Lower leg skin (tissue), 4 donors: ENCODE results near the gene CASP4. TPM values are rescaled to one million over a fixed set of nuclear protein-coding genes. Genes with fewer than 3 reads are reported as not detected.

Experiments used
- DNase-seq, 2 donors: peaks; one replicate each; pipeline ENCODE4 v3.0.0-alpha.2; 2019; ENCODE audit warnings: low spot score in 2 of 2
- H3K4me3 ChIP-seq: fragments of 200-600 bp; sonication (generic); 2 replicates; pipeline ENCODE4 v1.5.1; 2017; ENCODE audit warnings: mild to moderate bottlenecking, low read depth; ENCODE audit not compliant: poor library complexity, severe bottlenecking
- CTCF ChIP-seq, 3 donors: fragments of 450-650 bp; IDR thresholded peaks; one replicate each; pipeline ENCODE4 v1.5.1; 2016; ENCODE audit warnings: antibody characterized with exemption in 3 of 3, mild to moderate bottlenecking in 3 of 3, moderate library complexity in 2 of 3
- POLR2A ChIP-seq, 2 donors: fragments of 450-650 bp; IDR thresholded peaks; one replicate each; pipeline ENCODE4 v1.6.1; 2016 to 2017; ENCODE audit warnings: antibody characterized with exemption in 2 of 2, mild to moderate bottlenecking in 1 of 2, moderate library complexity in 1 of 2
- WGBS, 2 donors: methylation state at CpG; one replicate each; pipeline ENCODE4 v1.1.5; 2018; 5-methylcytosine and 5-hydroxymethylcytosine counted together
- intact Hi-C: fragments of 100-400 bp; cut with DNase I; formaldehyde crosslinking; loops from one replicate; pipeline ENCODE4 v1.15.0; 2023; ENCODE audit warnings: low total_unique reads
- total RNA-seq, 4 donors: library from RNA; depleted of rRNA; stranded (reverse); fragments of >200 nt; gene quantifications; one replicate each; pipeline ENCODE4 v1.1.0, GENCODE V29; 2016

Gene CASP4
- total RNA-seq, 4 donors from 2014 or later, result 86.3 to 124 (median 110) TPM

DNA sequence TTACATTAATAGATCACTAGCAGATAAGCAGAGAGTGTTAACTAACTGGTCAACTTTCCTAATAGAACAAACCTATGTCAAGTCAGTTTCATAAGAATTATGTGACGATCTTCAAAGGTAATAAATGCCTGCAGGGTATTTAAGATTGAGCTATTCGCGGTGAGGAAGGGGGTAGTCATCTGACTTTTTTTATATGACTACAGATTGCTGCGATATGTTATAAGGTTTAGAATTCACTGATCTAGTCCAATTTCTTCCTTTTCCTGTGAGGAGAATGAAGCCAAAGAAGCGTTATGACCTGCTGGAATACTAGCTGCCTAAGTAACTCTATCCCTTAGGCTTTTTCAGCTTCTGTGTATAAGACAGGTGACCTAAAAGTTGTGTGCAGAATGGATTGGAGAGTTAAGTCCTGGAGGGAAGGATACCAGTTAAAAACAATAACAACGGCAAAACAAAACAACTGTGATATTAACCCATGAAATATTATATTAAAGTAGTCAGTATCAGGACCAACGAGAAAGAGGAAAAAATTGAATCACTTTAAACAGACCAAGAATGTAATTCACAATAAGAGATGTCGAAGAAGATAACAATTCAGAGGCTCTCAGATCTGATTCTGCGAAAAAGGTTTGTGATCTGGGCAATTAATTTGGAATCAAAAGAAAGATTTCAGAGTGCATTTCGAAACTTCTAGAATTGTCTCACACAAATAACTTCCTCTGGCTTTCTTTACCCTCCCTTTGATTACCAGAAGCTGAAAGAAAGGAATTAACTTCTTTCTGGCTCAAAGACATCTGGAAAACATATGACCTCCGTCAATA is 630 bp downstream of the CASP4 start:
- peak overlapping the region; percentile 28 for H3K4me3 ChIP-seq
- DNase-seq, result no peak
- TF ChIP-seq POLR2A (IDR thresholded peaks at IDR 0.05) (no peak), CTCF (IDR thresholded peaks at IDR 0.05) (no peak)
- WGBS, 2 donors, result 1 to 2% methylated on average over 11 of the region's 11 CpGs
- intact Hi-C loops, result no loop called here

DNA sequence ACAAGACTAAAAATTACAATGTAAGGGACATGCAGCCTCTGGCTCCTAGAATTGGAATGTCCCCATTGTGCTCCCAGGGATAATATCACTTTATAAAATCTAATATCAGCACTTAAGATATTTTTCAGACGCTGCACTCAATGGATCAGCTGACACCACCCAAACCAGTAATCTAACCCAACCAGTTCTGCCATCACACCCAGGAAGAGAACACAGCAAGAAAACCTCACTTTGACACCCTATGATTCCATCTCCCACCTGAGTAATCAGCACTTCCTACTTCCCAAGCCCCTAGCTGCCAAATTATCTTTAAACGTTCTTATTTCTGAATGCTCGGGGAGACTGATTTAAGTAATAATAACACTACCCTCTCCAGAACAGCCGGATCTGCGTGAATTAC is 2.6 kb downstream of the CASP4 start:
- TF ChIP-seq POLR2A (IDR thresholded peaks at IDR 0.05) (no peak), CTCF (IDR thresholded peaks at IDR 0.05) (no peak)
- no peak overlapping the region for H3K4me3 ChIP-seq

GRCh38 chr11:104964247-104964646 is 4.1 kb downstream of the CASP4 start:
- no peak overlapping the region for H3K4me3 ChIP-seq
- DNase-seq, result no peak
- intact Hi-C loops, result no loop called here
- TF ChIP-seq CTCF (IDR thresholded peaks at IDR 0.05) (no peak), POLR2A (IDR thresholded peaks at IDR 0.05) (no peak)
- 84% methylated on average over 1 of the region's 1 CpG for whole genome bisulfite sequencing, 2 donors

More for the DNA sequence above, 2.6 kb downstream of the CASP4 start:
- intact Hi-C loops, result no loop called here
- WGBS, 2 donors, result 73% methylated on average over 5 of the region's 5 CpGs
- no peak for DNase-seq

- TF ChIP-seq CTCF (IDR thresholded peaks at IDR 0.05) (no peak), POLR2A (IDR thresholded peaks at IDR 0.05) (no peak)
- intact Hi-C loops, result no loop called here
- DNase-seq, result no peak
- WGBS, 2 donors, result 85 to 91% methylated on average over 3 of the region's 3 CpGs
- H3K4me3 ChIP-seq, result no peak overlapping the region
These were observed 5.5 kb downstream of the CASP4 start for GRCh38 chr11:104962852-104963251.

GRCh38 chr11:104957280-104957679 is 11.1 kb downstream of the CASP4 start:
- intact Hi-C loops, result no loop called here
- TF ChIP-seq POLR2A (IDR thresholded peaks at IDR 0.05) (no peak), CTCF (IDR thresholded peaks at IDR 0.05) (no peak)
- H3K4me3 ChIP-seq, result no peak overlapping the region
- WGBS, 2 donors, result 75 to 92% methylated on average over 3 of the region's 3 CpGs
- DNase-seq, result no peak

DNA sequence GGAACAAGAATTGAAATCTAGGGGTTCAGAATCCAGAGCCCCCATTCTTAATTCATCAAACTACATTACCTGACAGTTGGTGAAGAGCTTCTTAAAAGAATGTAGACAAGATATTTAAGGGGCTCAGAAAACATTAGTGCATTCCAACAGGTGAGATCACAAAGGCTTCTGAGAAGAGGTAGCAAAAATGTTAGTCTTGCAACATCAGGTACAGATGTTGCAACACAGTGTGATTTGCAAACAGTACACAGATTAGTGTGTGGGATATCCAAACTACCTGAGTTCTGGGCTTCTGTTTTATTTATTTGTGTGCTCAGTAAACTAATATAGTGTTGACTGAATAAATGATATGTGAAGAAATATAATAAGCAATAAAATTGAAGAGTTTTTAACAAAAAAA is 11.8 kb downstream of the CASP4 start:
- intact Hi-C loops, result no loop called here
- no peak overlapping the region for H3K4me3 ChIP-seq
- DNase-seq, result no peak
- TF ChIP-seq POLR2A (IDR thresholded peaks at IDR 0.05) (no peak), CTCF (IDR thresholded peaks at IDR 0.05) (no peak)
